Measurements from ENCODE around the gene FMR1.

DNA sequence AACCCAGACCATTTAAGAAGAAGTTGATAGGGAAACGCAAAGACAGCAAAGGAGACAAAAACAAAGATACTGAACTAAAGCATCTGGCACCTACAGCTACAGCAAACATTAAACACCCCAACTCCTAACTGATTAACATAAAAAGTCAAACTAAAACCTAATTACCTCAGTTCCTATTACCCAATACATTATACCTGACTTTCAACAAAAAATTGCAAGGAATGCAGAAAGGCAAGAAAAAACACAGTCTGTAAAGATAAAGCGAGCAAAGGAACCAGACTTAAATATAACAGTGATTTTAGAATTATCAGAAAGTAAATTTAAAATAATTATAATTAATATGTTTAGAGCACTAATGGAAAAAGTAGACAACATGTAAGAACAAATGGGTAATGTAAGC lies 9.4 kb upstream of the FMR1 start:
- TF ChIP-seq ZNF274 (IDR thresholded peaks at IDR 0.05; ENCODE audit: low read length) = no peak
- TF ChIP-seq ZNF274 (tag by site-specific recombination; IDR thresholded peaks at IDR 0.05; ENCODE audit: borderline replicate concordance) = no peak
- no peak for TF ChIP-seq SALL2 (tag by site-specific recombination; IDR thresholded peaks at IDR 0.05; ENCODE audit: borderline replicate concordance)
- no peak for TF ChIP-seq CTCF (tag by site-specific recombination; IDR thresholded peaks at IDR 0.05)
- no peak for TF ChIP-seq ZBTB7A (tag by site-specific recombination; IDR thresholded peaks at IDR 0.05; ENCODE audit: low read depth)
- no peak for TF ChIP-seq ZNF777 (tag by site-specific recombination; IDR thresholded peaks at IDR 0.05; ENCODE audit: borderline replicate concordance)
- TF ChIP-seq ZNF558 (tag by site-specific recombination; IDR thresholded peaks at IDR 0.05) = no peak

All from HEK293 (cell line).